Activated CD4-positive, alpha-beta T cell treated with anti-CD3 and anti-CD28 coated beads, Interleukin-2, amount 10 ng/mL, durations not matched to agents 24 days and 14 days (primary cell): ENCODE results near the gene GADD45G. TPM values are rescaled to one million over a fixed set of nuclear protein-coding genes. Genes with fewer than 3 reads are reported as not detected.

ENCODE experiments used
- DNase-seq: peaks from one replicate; pipeline ENCODE4 v3.0.0; 2022
- H3K27ac Mint-ChIP-seq: one replicate; pipeline ENCODE4 v1.8.0; 2022; ENCODE audit warnings: mild to moderate bottlenecking, mixed read lengths
- H3K27me3 Mint-ChIP-seq: one replicate; pipeline ENCODE4 v1.8.0; 2022; ENCODE audit warnings: mixed read lengths
- H3K36me3 Mint-ChIP-seq: one replicate; pipeline ENCODE4 v1.8.0; 2022; ENCODE audit warnings: low read depth, mild to moderate bottlenecking, mixed read lengths
- H3K4me1 Mint-ChIP-seq: one replicate; pipeline ENCODE4 v1.8.0; 2021; ENCODE audit warnings: mixed read lengths
- H3K4me3 Mint-ChIP-seq: one replicate; pipeline ENCODE4 v1.8.0; 2022; ENCODE audit warnings: mild to moderate bottlenecking, moderate library complexity, mixed read lengths
- H3K9me3 Mint-ChIP-seq: one replicate; pipeline ENCODE4 v1.8.0; 2021; ENCODE audit warnings: mixed read lengths
- intact Hi-C: fragments of 100-400 bp; cut with micrococcal nuclease; formaldehyde crosslinking; loops from one replicate; pipeline ENCODE4 v1.15.1; 2023
- total RNA-seq: library from RNA; stranded (reverse); gene quantifications from 2 replicates; pipeline ENCODE4 v1.2.3, GENCODE V29; 2022

Gene GADD45G
- total RNA-seq, 1 donor from 2014 or later = 19.8 TPM

GRCh38 chr9:89648247-89649000 is 43.6 kb downstream of the GADD45G start:
- H3K9me3 Mint-ChIP-seq = peaks cover 4% of the 10 kb centered on the region
- H3K27ac Mint-ChIP-seq = no peak overlapping the region

GRCh38 chr9:89649039-89649691 is 44.4 kb downstream of the GADD45G start:
- DNase-seq = no peak
- no peak overlapping the region for H3K27ac Mint-ChIP-seq
- H3K27me3 Mint-ChIP-seq = peaks cover 33% of the 10 kb centered on the region
- no peaks in the 10 kb centered on the region for H3K36me3 Mint-ChIP-seq
- intact Hi-C loops = no loop called here
- H3K4me3 Mint-ChIP-seq = no peak overlapping the region
- H3K4me1 Mint-ChIP-seq = peaks cover 3% of the 10 kb centered on the region
- peaks cover 4% of the 10 kb centered on the region for H3K9me3 Mint-ChIP-seq

More at GRCh38 chr9:89648247-89649000, 43.6 kb downstream of the GADD45G start:
- no peaks in the 10 kb centered on the region for H3K36me3 Mint-ChIP-seq
- peaks cover 6% of the 10 kb centered on the region for H3K4me1 Mint-ChIP-seq
- H3K27me3 Mint-ChIP-seq = peaks cover 34% of the 10 kb centered on the region
- intact Hi-C loops = no loop called here
- H3K4me3 Mint-ChIP-seq = no peak overlapping the region
- DNase-seq = no peak

DNA sequence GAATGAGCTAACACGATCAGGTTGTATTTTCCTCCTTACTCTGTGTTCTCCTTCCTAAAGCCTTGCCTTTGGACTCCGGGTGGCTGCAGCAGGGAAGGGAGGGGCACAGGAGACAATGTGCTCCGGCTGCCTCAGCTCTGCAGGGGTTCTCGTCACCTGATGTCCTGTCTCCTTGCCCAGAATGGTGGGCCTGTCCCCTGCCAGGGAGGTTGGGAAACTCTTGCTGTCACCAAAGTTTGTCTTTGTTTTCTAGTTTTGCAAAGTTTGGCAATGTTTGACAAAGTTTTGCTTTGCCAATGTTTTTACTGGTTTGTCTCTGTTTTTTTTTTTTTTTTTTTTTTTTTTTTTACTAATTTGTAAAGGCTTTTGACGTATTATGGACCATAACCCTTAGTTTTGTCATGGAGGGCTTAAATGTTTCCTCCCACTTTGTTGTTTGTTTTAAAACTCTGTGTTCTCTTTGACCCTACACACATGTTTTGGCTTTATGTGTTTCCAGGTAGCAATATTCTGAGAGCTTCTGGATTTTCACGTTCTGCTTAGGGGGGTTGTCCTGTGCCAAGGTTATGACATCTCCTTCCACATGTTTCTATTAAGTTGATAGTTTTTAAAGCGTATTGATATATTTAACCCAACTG is 49.3 kb downstream of the GADD45G start:
- H3K27me3 Mint-ChIP-seq = peaks cover 30% of the 10 kb centered on the region

GRCh38 chr9:89655056-89655989 is 50.5 kb downstream of the GADD45G start:
- no peak for DNase-seq
- no peaks in the 10 kb centered on the region for H3K36me3 Mint-ChIP-seq
- peaks cover 44% of the 10 kb centered on the region for H3K4me1 Mint-ChIP-seq
- no peaks in the 10 kb centered on the region for H3K9me3 Mint-ChIP-seq
- intact Hi-C loops = loop anchor here (5.0 kb wide), 1 partner anchor 47 kb away; no protein-coding TSS in a partner anchor
- H3K27ac Mint-ChIP-seq = no peak overlapping the region
- H3K4me3 Mint-ChIP-seq = no peak overlapping the region
- peaks cover 27% of the 10 kb centered on the region for H3K27me3 Mint-ChIP-seq

More for the DNA sequence above, 49.3 kb downstream of the GADD45G start:
- peaks cover 42% of the 10 kb centered on the region for H3K4me1 Mint-ChIP-seq
- no peak overlapping the region for H3K27ac Mint-ChIP-seq
- intact Hi-C loops = no loop called here
- DNase-seq = no peak
- H3K4me3 Mint-ChIP-seq = no peak overlapping the region
- H3K9me3 Mint-ChIP-seq = no peaks in the 10 kb centered on the region
- H3K36me3 Mint-ChIP-seq = no peaks in the 10 kb centered on the region

Other genes starting within 250 kb of the GADD45G start
- 368 and 370 TPM in 2 replicates for gene SEMA4D, start 106.9 kb upstream of the GADD45G start, total RNA-seq